Regular cardiac myocyte (primary cell): ENCODE results near the gene CNTLN. TPM values are rescaled to one million over a fixed set of nuclear protein-coding genes. Genes with fewer than 3 reads are reported as not detected.

Experiments used
- total RNA-seq: library from RNA; depleted of rRNA; stranded (reverse); fragments of >200 nt; gene quantifications from 2 replicates; pipeline ENCODE4 v1.2.3, GENCODE V29; 2014

CNTLN gene, protein sequence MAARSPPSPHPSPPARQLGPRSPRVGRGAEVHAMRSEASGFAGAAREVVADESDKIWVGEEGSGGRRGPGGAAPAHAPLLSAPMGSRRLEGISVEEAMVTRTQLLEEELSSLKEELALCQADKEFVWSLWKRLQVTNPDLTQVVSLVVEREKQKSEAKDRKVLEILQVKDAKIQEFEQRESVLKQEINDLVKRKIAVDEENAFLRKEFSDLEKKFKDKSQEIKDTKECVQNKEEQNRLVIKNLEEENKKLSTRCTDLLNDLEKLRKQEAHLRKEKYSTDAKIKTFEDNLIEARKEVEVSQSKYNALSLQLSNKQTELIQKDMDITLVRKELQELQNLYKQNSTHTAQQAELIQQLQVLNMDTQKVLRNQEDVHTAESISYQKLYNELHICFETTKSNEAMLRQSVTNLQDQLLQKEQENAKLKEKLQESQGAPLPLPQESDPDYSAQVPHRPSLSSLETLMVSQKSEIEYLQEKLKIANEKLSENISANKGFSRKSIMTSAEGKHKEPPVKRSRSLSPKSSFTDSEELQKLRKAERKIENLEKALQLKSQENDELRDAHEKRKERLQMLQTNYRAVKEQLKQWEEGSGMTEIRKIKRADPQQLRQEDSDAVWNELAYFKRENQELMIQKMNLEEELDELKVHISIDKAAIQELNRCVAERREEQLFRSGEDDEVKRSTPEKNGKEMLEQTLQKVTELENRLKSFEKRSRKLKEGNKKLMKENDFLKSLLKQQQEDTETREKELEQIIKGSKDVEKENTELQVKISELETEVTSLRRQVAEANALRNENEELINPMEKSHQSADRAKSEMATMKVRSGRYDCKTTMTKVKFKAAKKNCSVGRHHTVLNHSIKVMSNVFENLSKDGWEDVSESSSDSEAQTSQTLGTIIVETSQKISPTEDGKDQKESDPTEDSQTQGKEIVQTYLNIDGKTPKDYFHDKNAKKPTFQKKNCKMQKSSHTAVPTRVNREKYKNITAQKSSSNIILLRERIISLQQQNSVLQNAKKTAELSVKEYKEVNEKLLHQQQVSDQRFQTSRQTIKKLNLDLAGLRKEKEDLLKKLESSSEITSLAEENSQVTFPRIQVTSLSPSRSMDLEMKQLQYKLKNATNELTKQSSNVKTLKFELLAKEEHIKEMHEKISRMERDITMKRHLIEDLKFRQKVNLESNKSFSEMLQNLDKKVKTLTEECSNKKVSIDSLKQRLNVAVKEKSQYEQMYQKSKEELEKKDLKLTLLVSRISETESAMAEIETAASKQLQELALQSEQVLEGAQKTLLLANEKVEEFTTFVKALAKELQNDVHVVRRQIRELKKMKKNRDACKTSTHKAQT (N-terminal part only)
- 8.6 and 10.1 TPM in 2 replicates for total RNA-seq

GRCh38 chr9:17134396-17135294, at the start of gene CNTLN:
TSS of gene CNTLN (plus strand) at chr9:17135040. CDS start at chr9:17135066, 26 bp downstream.

